GM21390 (cell line): Measurements from ENCODE around the gene TBC1D8B.

Experiments
- ATAC-seq: cut with Tn5 transposase; IDR thresholded peaks from one replicate; pipeline ENCODE4 v1.9.1; 2021; ENCODE audit not compliant: unreplicated experiment

The TBC1D8B gene

GRCh38 chrX:106897259-106897658, 94.8 kb downstream of the TBC1D8B start:
- ATAC-seq: no peak

GRCh38 chrX:106898462-106898861, 96.0 kb downstream of the TBC1D8B start:
- ATAC-seq: no peak

GRCh38 chrX:106899276-106899675, 96.8 kb downstream of the TBC1D8B start:
- ATAC-seq: no peak

- ATAC-seq: no peak
These were observed 97.4 kb downstream of the TBC1D8B start for GRCh38 chrX:106899841-106900240.

- ATAC-seq: no peak
These were observed 98.9 kb downstream of the TBC1D8B start for GRCh38 chrX:106901341-106901740.

- ATAC-seq: no peak
These were observed 99.3 kb downstream of the TBC1D8B start for GRCh38 chrX:106901781-106902219.

- ATAC-seq: no peak
These were observed 100.2 kb downstream of the TBC1D8B start for GRCh38 chrX:106902684-106903083.

GRCh38 chrX:106903291-106903824, 100.9 kb downstream of the TBC1D8B start, which contains the start of gene RIPPLY1:
Gene RIPPLY1, minus strand, starts transcription at chrX:106903341. Its CDS starts 54 bp downstream, at chrX:106903287.
- ATAC-seq: no peak

GRCh38 chrX:106903856-106904528, 101.5 kb downstream of the TBC1D8B start:
- no peak for ATAC-seq

GRCh38 chrX:106905064-106905708, 102.7 kb downstream of the TBC1D8B start:
- ATAC-seq: no peak

GRCh38 chrX:106906361-106906760, 103.9 kb downstream of the TBC1D8B start:
- no peak for ATAC-seq

GRCh38 chrX:106912864-106913263, 110.4 kb downstream of the TBC1D8B start:
- no peak for ATAC-seq

- no peak for ATAC-seq
These were observed 115.5 kb downstream of the TBC1D8B start for GRCh38 chrX:106917830-106918500.

- ATAC-seq: no peak
These were observed 117.5 kb downstream of the TBC1D8B start, which contains the start of gene CLDN2 for GRCh38 chrX:106919932-106920452. Gene CLDN2, plus strand, starts transcription at chrX:106920402. Its CDS starts 7,827 bp downstream, at chrX:106928229.

GRCh38 chrX:106921637-106922036, 119.2 kb downstream of the TBC1D8B start:
- ATAC-seq: no peak
